ENCODE data around the gene CAMTA1. TPM values are rescaled to one million over a fixed set of nuclear protein-coding genes. Genes with fewer than 3 reads are reported as not detected.
A peak's percentile ranks its signal among the peaks of the same experiment; 100 is the strongest.

The CAMTA1 gene
- total RNA-seq, 1 donor from 2014 or later, result 67.9 TPM

- DNase-seq (ENCODE audit: low spot score), result no peak
Measured at GRCh38 chr1:6872573-6873261, 87.5 kb downstream of the CAMTA1 start.

- DNase-seq (ENCODE audit: low spot score), result no peak
Measured at GRCh38 chr1:6873298-6874015, 88.2 kb downstream of the CAMTA1 start.

GRCh38 chr1:6874298-6874697 is 89.0 kb downstream of the CAMTA1 start:
- DNase-seq (ENCODE audit: low spot score), result no peak

GRCh38 chr1:6880951-6881690 is 95.9 kb downstream of the CAMTA1 start:
- no peak for DNase-seq (ENCODE audit: low spot score)

- DNase-seq (ENCODE audit: low spot score), result no peak
Measured at GRCh38 chr1:6882414-6882813, 97.2 kb downstream of the CAMTA1 start.

- no peak for DNase-seq (ENCODE audit: low spot score)
Measured at GRCh38 chr1:6884652-6885153, 99.4 kb downstream of the CAMTA1 start.

- DNase-seq (ENCODE audit: low spot score), result no peak
Measured at GRCh38 chr1:6885426-6885825, 100.2 kb downstream of the CAMTA1 start.

GRCh38 chr1:6886523-6886922 is 101.3 kb downstream of the CAMTA1 start:
- DNase-seq (ENCODE audit: low spot score), result no peak

GRCh38 chr1:6888268-6888667 is 103.0 kb downstream of the CAMTA1 start:
- no peak for DNase-seq (ENCODE audit: low spot score)

GRCh38 chr1:6888870-6889269 is 103.6 kb downstream of the CAMTA1 start:
- no peak for DNase-seq (ENCODE audit: low spot score)

- DNase-seq (ENCODE audit: low spot score), result peak; percentile 60
Measured at GRCh38 chr1:6889875-6890480, 104.7 kb downstream of the CAMTA1 start.

- no peak for DNase-seq (ENCODE audit: low spot score)
Measured at GRCh38 chr1:6890686-6891085, 105.4 kb downstream of the CAMTA1 start.

GRCh38 chr1:6891781-6892579 is 106.7 kb downstream of the CAMTA1 start:
- DNase-seq (ENCODE audit: low spot score), result no peak

GRCh38 chr1:6893388-6893787 is 108.1 kb downstream of the CAMTA1 start:
- DNase-seq (ENCODE audit: low spot score), result no peak

GRCh38 chr1:6897138-6897537 is 111.9 kb downstream of the CAMTA1 start:
- no peak for DNase-seq (ENCODE audit: low spot score)

- no peak for DNase-seq (ENCODE audit: low spot score)
Measured at GRCh38 chr1:6898974-6899539, 113.8 kb downstream of the CAMTA1 start.

GRCh38 chr1:6899621-6900020 is 114.4 kb downstream of the CAMTA1 start:
- no peak for DNase-seq (ENCODE audit: low spot score)

- DNase-seq (ENCODE audit: low spot score), result no peak
Measured at GRCh38 chr1:6902153-6902552, 116.9 kb downstream of the CAMTA1 start.

GRCh38 chr1:6904476-6905170 is 119.4 kb downstream of the CAMTA1 start:
- no peak for DNase-seq (ENCODE audit: low spot score)

GRCh38 chr1:6905331-6905730 is 120.1 kb downstream of the CAMTA1 start:
- no peak for DNase-seq (ENCODE audit: low spot score)

Data from mucosa of gallbladder (tissue), 1 donor.